22Rv1 (cell line): ENCODE data around the gene INPP1.

Experiments used
- H3K27ac ChIP-seq: fragments of 450-650 bp; 2 replicates; pipeline ENCODE4 v1.5.1; 2017
- ZFX ChIP-seq: fragments of 450-650 bp; IDR thresholded peaks from 2 replicates; pipeline ENCODE4 v1.6.1; 2017; ENCODE audit warnings: antibody characterized with exemption, borderline replicate concordance
- TF ChIP-seq, protein P1 (sequence below): fragments of 450-650 bp; IDR thresholded peaks from 2 replicates; pipeline ENCODE4 v1.5.1; 2017; ENCODE audit warnings: mild to moderate bottlenecking

Gene INPP1

DNA sequence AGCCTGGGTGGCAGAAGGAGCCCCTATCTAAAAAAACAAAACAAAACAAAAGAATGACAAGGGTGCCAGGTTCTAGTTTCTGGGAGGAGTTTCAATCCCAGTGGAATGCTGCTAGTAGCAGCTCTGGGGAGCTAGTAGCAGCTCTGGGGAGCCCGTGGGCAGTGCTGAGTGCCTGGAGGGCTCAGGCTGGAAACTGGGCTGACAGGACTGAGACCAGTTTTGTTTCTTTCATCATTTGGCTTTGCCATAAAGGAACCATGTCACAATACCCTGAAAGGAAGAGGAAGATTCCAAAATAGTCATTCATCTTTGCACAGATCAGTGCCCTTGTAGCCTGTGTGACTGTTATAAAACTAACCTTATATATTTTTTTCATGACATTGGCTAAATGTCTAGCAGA lies 75.3 kb downstream of the INPP1 start:
- TF ChIP-seq ZFX, result no peak
- TF ChIP-seq, protein P1, sequence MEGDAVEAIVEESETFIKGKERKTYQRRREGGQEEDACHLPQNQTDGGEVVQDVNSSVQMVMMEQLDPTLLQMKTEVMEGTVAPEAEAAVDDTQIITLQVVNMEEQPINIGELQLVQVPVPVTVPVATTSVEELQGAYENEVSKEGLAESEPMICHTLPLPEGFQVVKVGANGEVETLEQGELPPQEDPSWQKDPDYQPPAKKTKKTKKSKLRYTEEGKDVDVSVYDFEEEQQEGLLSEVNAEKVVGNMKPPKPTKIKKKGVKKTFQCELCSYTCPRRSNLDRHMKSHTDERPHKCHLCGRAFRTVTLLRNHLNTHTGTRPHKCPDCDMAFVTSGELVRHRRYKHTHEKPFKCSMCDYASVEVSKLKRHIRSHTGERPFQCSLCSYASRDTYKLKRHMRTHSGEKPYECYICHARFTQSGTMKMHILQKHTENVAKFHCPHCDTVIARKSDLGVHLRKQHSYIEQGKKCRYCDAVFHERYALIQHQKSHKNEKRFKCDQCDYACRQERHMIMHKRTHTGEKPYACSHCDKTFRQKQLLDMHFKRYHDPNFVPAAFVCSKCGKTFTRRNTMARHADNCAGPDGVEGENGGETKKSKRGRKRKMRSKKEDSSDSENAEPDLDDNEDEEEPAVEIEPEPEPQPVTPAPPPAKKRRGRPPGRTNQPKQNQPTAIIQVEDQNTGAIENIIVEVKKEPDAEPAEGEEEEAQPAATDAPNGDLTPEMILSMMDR, result no peak
- H3K27ac ChIP-seq, result no peak overlapping the region

DNA sequence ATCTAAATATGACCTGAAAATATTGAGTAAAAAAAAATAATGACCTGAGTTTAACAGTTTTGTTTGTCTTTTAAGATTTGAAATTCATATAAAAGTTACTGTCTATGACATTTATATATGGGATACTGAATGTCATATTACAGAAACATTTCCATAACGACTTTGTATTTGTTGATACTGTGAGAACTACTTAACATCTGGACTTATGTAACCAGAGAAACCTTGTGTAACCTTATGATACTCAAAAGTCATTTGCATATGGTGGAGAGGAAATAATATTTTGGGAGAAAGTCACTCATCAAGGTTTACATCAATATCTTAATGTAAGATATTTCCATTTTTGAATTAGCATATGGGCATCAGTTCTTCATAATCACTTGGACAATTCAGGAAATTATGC lies 77.4 kb downstream of the INPP1 start:
- TF ChIP-seq, protein P1, result no peak
- no peak for TF ChIP-seq ZFX
- H3K27ac ChIP-seq, result no peak overlapping the region
